Measurements from ENCODE around the gene PPP1CC. TPM values are rescaled to one million over a fixed set of nuclear protein-coding genes. Genes with fewer than 3 reads are reported as not detected.

PPP1CC gene
- polyA plus RNA-seq, 1 donor from 2014 or later: 188 TPM

- Histone ChIP-seq H3K4me3 (ENCODE audit: low read length) (no peak overlapping the region), H3K27me3 (ENCODE audit: insufficient read depth, low read depth, low read length) (peaks cover 3% of the 10 kb centered on the region), H3K79me2 (replicated peaks; ENCODE audit: insufficient read depth, low read length) (no peaks in the 10 kb centered on the region), H3K9me2 (ENCODE audit: insufficient read depth, low read length) (no peaks in the 10 kb centered on the region), H3F3A (ENCODE audit: insufficient read depth, low read length, poor library complexity, severe bottlenecking) (no peaks in the 10 kb centered on the region), H3K36me3 (ENCODE audit: insufficient read depth, low read length) (no peaks in the 10 kb centered on the region), H3K9me3 (ENCODE audit: low read length) (no peaks in the 10 kb centered on the region), H3K9ac (ENCODE audit: low read length) (no peak overlapping the region), H3K27ac (ENCODE audit: low read length) (no peak overlapping the region), H2AFZ (ENCODE audit: low read depth, low read length) (no peak overlapping the region), H4K20me1 (ENCODE audit: insufficient read depth) (no peaks in the 10 kb centered on the region), H3K4me2 (ENCODE audit: low read length) (no peak overlapping the region)
- TF ChIP-seq REST (IDR thresholded peaks at IDR 0.05; ENCODE audit: borderline replicate concordance): no peak
- no peak for TF ChIP-seq MXI1 (conservative IDR thresholded peaks at IDR 0.05; ENCODE audit: poor library complexity, severe bottlenecking)
- no peak for TF ChIP-seq TAF1 (IDR thresholded peaks at IDR 0.05; ENCODE audit: low read depth)
- no peak for TF ChIP-seq EP300 (conservative IDR thresholded peaks at IDR 0.05; ENCODE audit: poor library complexity, severe bottlenecking)
- no peak for TF ChIP-seq EZH2 (IDR thresholded peaks at IDR 0.05; ENCODE audit: borderline replicate concordance, insufficient read depth, low read length, poor library complexity, severe bottlenecking)
- TF ChIP-seq, protein P1, sequence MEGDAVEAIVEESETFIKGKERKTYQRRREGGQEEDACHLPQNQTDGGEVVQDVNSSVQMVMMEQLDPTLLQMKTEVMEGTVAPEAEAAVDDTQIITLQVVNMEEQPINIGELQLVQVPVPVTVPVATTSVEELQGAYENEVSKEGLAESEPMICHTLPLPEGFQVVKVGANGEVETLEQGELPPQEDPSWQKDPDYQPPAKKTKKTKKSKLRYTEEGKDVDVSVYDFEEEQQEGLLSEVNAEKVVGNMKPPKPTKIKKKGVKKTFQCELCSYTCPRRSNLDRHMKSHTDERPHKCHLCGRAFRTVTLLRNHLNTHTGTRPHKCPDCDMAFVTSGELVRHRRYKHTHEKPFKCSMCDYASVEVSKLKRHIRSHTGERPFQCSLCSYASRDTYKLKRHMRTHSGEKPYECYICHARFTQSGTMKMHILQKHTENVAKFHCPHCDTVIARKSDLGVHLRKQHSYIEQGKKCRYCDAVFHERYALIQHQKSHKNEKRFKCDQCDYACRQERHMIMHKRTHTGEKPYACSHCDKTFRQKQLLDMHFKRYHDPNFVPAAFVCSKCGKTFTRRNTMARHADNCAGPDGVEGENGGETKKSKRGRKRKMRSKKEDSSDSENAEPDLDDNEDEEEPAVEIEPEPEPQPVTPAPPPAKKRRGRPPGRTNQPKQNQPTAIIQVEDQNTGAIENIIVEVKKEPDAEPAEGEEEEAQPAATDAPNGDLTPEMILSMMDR (IDR thresholded peaks at IDR 0.05; ENCODE audit: poor library complexity, severe bottlenecking): no peak
- TF ChIP-seq POLR2AphosphoS5 (IDR thresholded peaks at IDR 0.05): no peak
- TF ChIP-seq SMC3 (conservative IDR thresholded peaks at IDR 0.05; ENCODE audit: poor library complexity): no peak
- no peak for TF ChIP-seq RAD21 (conservative IDR thresholded peaks at IDR 0.05)
Observed at GRCh38 chr12:110694330-110694901, 48.3 kb downstream of the PPP1CC start.

- no peaks in the 10 kb centered on the region for H3F3A ChIP-seq (ENCODE audit: insufficient read depth, low read length, poor library complexity, severe bottlenecking)
- H3K4me3 ChIP-seq (ENCODE audit: low read length): no peak overlapping the region
- no peaks in the 10 kb centered on the region for H4K20me1 ChIP-seq (ENCODE audit: insufficient read depth)
- H2AFZ ChIP-seq (ENCODE audit: low read depth, low read length): no peak overlapping the region
- no peaks in the 10 kb centered on the region for H3K79me2 ChIP-seq (replicated peaks; ENCODE audit: insufficient read depth, low read length)
- no peaks in the 10 kb centered on the region for H3K9me3 ChIP-seq (ENCODE audit: low read length)
- H3K27me3 ChIP-seq (ENCODE audit: insufficient read depth, low read depth, low read length): peaks cover 8% of the 10 kb centered on the region
- H3K9me2 ChIP-seq (ENCODE audit: insufficient read depth, low read length): no peaks in the 10 kb centered on the region
- no peaks in the 10 kb centered on the region for H3K36me3 ChIP-seq (ENCODE audit: insufficient read depth, low read length)
- no peak overlapping the region for H3K9ac ChIP-seq (ENCODE audit: low read length)
- TF ChIP-seq SMC3 (conservative IDR thresholded peaks at IDR 0.05; ENCODE audit: poor library complexity) (no peak), REST (IDR thresholded peaks at IDR 0.05; ENCODE audit: borderline replicate concordance) (no peak), POLR2AphosphoS5 (IDR thresholded peaks at IDR 0.05) (no peak), TAF1 (IDR thresholded peaks at IDR 0.05; ENCODE audit: low read depth) (no peak), MXI1 (conservative IDR thresholded peaks at IDR 0.05; ENCODE audit: poor library complexity, severe bottlenecking) (no peak), EP300 (conservative IDR thresholded peaks at IDR 0.05; ENCODE audit: poor library complexity, severe bottlenecking) (no peak)
- no peak overlapping the region for H3K27ac ChIP-seq (ENCODE audit: low read length)
- no peak overlapping the region for H3K4me2 ChIP-seq (ENCODE audit: low read length)
Observed at GRCh38 chr12:110693731-110694130, 49.0 kb downstream of the PPP1CC start.

Data from neural cell (in vitro differentiated cells).